Right lobe of liver (tissue), 6 donors: ENCODE results near the gene WDFY3. TPM values are rescaled to one million over a fixed set of nuclear protein-coding genes. Genes with fewer than 3 reads are reported as not detected.

Experiments
- ATAC-seq, 4 donors: fragments of 200-7000 bp; cut with Tn5 transposase; one replicate each; pipeline ENCODE4 v1.9.1; 2020; ENCODE audit warnings: mild to moderate bottlenecking in 4 of 4, moderate library complexity in 4 of 4
- DNase-seq, 3 donors: peaks; one replicate each; pipeline ENCODE4 v3.0.0-alpha.2; 2020
- H3K27ac ChIP-seq, 3 donors: fragments of 200-600 bp; one replicate each; pipeline ENCODE4 v1.8.0; 2022
- H3K27me3 ChIP-seq, 2 donors: fragments of 200-600 bp; one replicate each; pipeline ENCODE4 v1.8.0; 2022
- H3K36me3 ChIP-seq, 4 donors: fragments of 200-600 bp; sonication (generic) in 1 of 4; one replicate each; pipeline versions ENCODE4 v1.5.1 to v1.8.0; 2017 to 2022; ENCODE audit warnings: control low read depth in 1 of 4
- H3K4me1 ChIP-seq, 4 donors: fragments of 200-600 bp; sonication (generic) in 1 of 4; one replicate each; pipeline versions ENCODE4 v1.5.1 to v1.8.0; 2017 to 2022; ENCODE audit warnings: control low read depth in 1 of 4
- H3K4me3 ChIP-seq, 3 donors: fragments of 200-600 bp; one replicate each; pipeline ENCODE4 v1.8.0; 2022
- H3K9me3 ChIP-seq, 4 donors: fragments of 200-600 bp; sonication (generic) in 1 of 4; one replicate each; pipeline versions ENCODE4 v1.5.1 to v1.8.0; 2017 to 2022; ENCODE audit warnings: control low read depth in 1 of 4
- CTCF ChIP-seq, 4 donors: fragments of 200-600 bp in 3 of 4; fragments of 450-650 bp in 1 of 4; IDR thresholded peaks; one replicate each; pipeline versions ENCODE4 v1.5.1 to v1.8.0; 2016 to 2022; ENCODE audit warnings: antibody characterized with exemption in 4 of 4, mild to moderate bottlenecking in 2 of 4
- POLR2A ChIP-seq: fragments of 450-650 bp; IDR thresholded peaks from one replicate; pipeline ENCODE4 v1.6.1; 2017; ENCODE audit warnings: antibody characterized with exemption, mild to moderate bottlenecking
- WGBS: methylation state at CpG from one replicate; pipeline ENCODE4 v1.1.6; 2018; ENCODE audit warnings: low coverage, low lambda C conversion rate; ENCODE audit not compliant: insufficient coverage; ENCODE audit errors: missing lambda C conversion rate; 5-methylcytosine and 5-hydroxymethylcytosine counted together
- intact Hi-C, 2 donors: fragments of 100-400 bp; cut with DNase I; formaldehyde crosslinking; loops; one replicate each; pipeline versions ENCODE4 v1.11.2 to v1.14.1; 2022
- total RNA-seq, 6 experiments: library from RNA; depleted of rRNA in 2 of 6; stranded (reverse); fragments of >200 nt in 2 of 6; fragmentation: NEBNext Ultra II Directional in 3 of 6; extraction: Animal tissue kit (Norgen Biotek cat#: 25700) in 3 of 6; gene quantifications; one replicate each; pipeline versions ENCODE4 v1.1.0 to v1.2.4, GENCODE V29; 2016 to 2023
- donor health status: DM: no; HTN: yes; CAD: no.
- donor health status: DM: no; HTN: no; CAD: no.
- donor health status: DM: no; HTN: no; CAD: no.
- donor health status: DM: no; HTN: yes; CAD: no.
- donor health status: DM: no; HTN: yes; CAD: no.

Gene WDFY3
- total RNA-seq, 6 experiments from 2014 or later: 18.8 to 36.5 (median 25.9) TPM

DNA sequence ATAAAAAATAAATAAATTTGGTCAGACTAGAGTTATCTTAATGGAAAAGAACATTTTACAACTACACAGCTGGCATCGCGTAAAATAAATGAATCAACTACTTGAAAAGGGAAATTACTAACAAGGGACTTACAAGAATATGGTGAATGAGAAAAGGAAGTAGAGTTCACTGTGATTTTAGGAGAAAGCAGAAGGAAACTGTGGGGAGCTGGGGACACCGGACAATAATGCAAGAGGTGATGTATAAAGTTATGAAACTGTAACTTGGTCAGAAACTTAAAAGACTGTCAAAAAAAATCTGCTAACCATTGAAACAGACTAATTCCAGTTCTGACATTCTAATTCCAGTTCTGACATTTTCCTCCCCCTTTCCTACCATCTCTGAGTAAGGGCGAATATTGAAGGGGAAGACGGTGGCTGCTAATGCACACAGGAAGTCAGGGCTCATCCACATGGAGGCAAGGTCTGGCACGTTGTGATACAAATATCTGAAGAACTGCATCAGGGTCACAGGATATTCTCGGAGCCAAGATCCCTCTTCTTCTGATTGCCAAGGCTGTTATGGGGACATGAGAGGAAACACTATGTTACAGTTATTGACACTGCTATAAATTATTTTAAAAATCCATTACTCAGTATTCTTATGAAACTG lies 213.0 kb downstream of the WDFY3 start:
- H3K36me3 ChIP-seq: peaks cover 0 to 53% (median 5%) of the 10 kb centered on the region in 4 donors
- intact Hi-C loops: loop anchor here (5.0 kb wide), 1 partner anchor 214 kb away; the partner anchor contains the start of gene WDFY3 (in 2 of the 2)
- peak; percentile 24 to 59 (median 42) for ATAC-seq
- DNase-seq: no peak
- WGBS: 32% methylated on average over 7 of the region's 7 CpGs
- TF ChIP-seq CTCF (IDR thresholded peaks at IDR 0.05): no peak
- no peak for TF ChIP-seq POLR2A
- no peak overlapping the region for H3K4me3 ChIP-seq
- no peak overlapping the region for H3K27ac ChIP-seq
- H3K4me1 ChIP-seq: no peaks in the 10 kb centered on the region
- no peaks in the 10 kb centered on the region for H3K9me3 ChIP-seq
- no peaks in the 10 kb centered on the region for H3K27me3 ChIP-seq

DNA sequence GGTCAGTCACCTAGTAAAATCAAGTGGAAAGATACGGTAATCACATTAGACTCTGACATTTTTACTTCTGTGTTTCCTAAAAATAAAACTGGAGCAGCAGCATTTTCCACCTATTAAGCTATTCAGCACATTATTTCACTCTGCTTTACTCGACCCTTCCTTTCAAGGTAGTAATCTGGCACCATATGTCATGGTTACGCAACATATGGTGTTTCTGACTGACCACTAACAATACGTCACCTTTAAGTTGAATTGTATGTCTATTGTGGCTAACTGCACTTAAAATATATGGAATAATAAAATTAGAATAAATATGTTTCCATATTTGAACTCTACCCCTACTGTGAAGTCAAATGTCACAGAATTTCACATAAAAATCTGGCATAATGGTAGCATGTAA lies 214.8 kb downstream of the WDFY3 start:
- no peak overlapping the region for H3K27ac ChIP-seq
- no peaks in the 10 kb centered on the region for H3K9me3 ChIP-seq
- TF ChIP-seq CTCF (IDR thresholded peaks at IDR 0.05): no peak
- TF ChIP-seq POLR2A: no peak
- DNase-seq (no peak), ATAC-seq (no peak)
- H3K4me1 ChIP-seq: no peaks in the 10 kb centered on the region
- H3K36me3 ChIP-seq: peaks cover 0 to 68% (median 9%) of the 10 kb centered on the region in 4 donors
- 70% methylated on average over 4 of the region's 4 CpGs for WGBS
- intact Hi-C loops: loop anchor here (5.0 kb wide), 1 partner anchor 216 kb away; the partner anchor contains the start of gene WDFY3 (in 2 of the 2)
- no peaks in the 10 kb centered on the region for H3K27me3 ChIP-seq
- H3K4me3 ChIP-seq: no peak overlapping the region

DNA sequence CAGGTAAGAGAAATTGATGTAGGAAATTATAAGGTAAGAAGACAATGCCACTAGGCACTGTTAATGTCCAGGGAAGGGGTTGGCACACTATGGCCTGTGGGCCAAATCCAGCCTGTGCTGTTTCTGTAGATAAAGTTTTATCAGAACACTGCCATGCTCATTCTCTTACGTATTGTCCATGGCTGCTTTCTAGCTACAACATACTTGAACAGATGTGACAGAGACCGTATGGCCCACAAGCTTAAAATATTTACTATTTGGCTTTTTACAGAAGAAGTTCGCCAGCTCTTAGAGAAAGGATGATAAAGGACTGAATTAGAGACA lies 215.6 kb downstream of the WDFY3 start:
- no peak for DNase-seq
- no peak for ATAC-seq
- Histone ChIP-seq H3K27ac (no peak overlapping the region), H3K36me3 (peaks cover 0 to 68% (median 9%) of the 10 kb centered on the region in 4 donors), H3K9me3 (no peaks in the 10 kb centered on the region), H3K4me1 (no peaks in the 10 kb centered on the region), H3K27me3 (no peaks in the 10 kb centered on the region), H3K4me3 (no peak overlapping the region)
- TF ChIP-seq POLR2A: no peak
- no peak for TF ChIP-seq CTCF (IDR thresholded peaks at IDR 0.05)
- 95% methylated on average over 3 of the region's 3 CpGs for WGBS
- intact Hi-C loops: loop anchor here (5.0 kb wide), 1 partner anchor 216 kb away; the partner anchor contains the start of gene WDFY3 (in 2 of the 2)

- Histone ChIP-seq H3K9me3 (no peaks in the 10 kb centered on the region), H3K4me3 (no peak overlapping the region), H3K27ac (no peak overlapping the region), H3K27me3 (no peaks in the 10 kb centered on the region), H3K36me3 (peaks cover 0 to 68% (median 9%) of the 10 kb centered on the region in 4 donors), H3K4me1 (no peaks in the 10 kb centered on the region)
- 0% methylated on average over 1 of the region's 1 CpG for WGBS
- peak; percentile 82 to 89 (median 86) for ATAC-seq
- intact Hi-C loops: loop anchor here (5.0 kb wide), 1 partner anchor 217 kb away; the partner anchor contains the start of gene WDFY3 (in 2 of the 2)
- TF ChIP-seq POLR2A (no peak), CTCF (IDR thresholded peaks at IDR 0.05) (peak; percentile 52 to 65 (median 58))
- DNase-seq: no peak
These were observed 216.1 kb downstream of the WDFY3 start for GRCh38 chr4:84750260-84750959.
